Spleen (tissue), 7 donors: ENCODE results near the gene GLUD1.
"Not testable (repeated sequence)": the region's sequence is repeated elsewhere in the genome, so short reads cannot be mapped to it uniquely, and the experiment has no call there.

ENCODE experiments used
- POLR2A ChIP-seq, 3 donors: fragments of 450-650 bp; IDR thresholded peaks; one replicate each; pipeline ENCODE4 v1.5.1; 2017; ENCODE audit warnings: antibody characterized with exemption in 3 of 3, mild to moderate bottlenecking in 1 of 3
- TF ChIP-seq, protein P1 (sequence below), 11 experiments: fragments of 200-600 bp in 7 of 11; fragments of 450-650 bp in 4 of 11; sonication (generic) in 4 of 11; IDR thresholded peaks in 8 of 11; conservative IDR thresholded peaks in 3 of 11; 1 replicate in 7 of 11; 2 replicates in 4 of 11; pipeline versions ENCODE4 v1.4.0 to v1.8.0; 2016 to 2021; ENCODE audit warnings: antibody characterized with exemption in 11 of 11, inconsistent platforms in 4 of 11, mild to moderate bottlenecking in 1 of 11
- donor health status: DM: no; HTN: no; CAD: no; lungs with moderate emphysema.
- donor health status: DM: no; HTN: no; CAD: no.
- donor health status: DM: no; HTN: no; CAD: no.

DNA sequence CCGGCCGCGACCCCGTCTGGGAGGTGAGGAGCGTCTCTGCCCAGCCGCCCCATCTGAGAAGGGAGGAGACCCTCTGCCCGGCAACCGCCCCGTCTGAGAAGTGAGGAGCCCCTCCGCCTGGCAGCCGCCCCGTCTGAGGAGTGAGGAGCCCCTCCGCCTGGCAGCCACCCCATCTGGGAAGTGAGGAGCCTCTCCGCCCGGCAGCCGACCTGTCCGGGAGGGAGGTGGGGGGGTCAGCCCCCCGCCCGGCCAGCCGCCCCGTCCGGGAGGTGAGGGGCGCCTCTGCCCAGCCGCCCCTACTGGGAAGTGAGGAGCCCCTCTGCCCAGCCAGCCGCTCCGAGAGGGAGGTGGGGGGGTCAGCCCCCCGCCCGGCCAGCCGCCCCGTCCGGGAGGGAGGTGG is 14.0 kb downstream of the GLUD1 start:
- TF ChIP-seq, protein P1, sequence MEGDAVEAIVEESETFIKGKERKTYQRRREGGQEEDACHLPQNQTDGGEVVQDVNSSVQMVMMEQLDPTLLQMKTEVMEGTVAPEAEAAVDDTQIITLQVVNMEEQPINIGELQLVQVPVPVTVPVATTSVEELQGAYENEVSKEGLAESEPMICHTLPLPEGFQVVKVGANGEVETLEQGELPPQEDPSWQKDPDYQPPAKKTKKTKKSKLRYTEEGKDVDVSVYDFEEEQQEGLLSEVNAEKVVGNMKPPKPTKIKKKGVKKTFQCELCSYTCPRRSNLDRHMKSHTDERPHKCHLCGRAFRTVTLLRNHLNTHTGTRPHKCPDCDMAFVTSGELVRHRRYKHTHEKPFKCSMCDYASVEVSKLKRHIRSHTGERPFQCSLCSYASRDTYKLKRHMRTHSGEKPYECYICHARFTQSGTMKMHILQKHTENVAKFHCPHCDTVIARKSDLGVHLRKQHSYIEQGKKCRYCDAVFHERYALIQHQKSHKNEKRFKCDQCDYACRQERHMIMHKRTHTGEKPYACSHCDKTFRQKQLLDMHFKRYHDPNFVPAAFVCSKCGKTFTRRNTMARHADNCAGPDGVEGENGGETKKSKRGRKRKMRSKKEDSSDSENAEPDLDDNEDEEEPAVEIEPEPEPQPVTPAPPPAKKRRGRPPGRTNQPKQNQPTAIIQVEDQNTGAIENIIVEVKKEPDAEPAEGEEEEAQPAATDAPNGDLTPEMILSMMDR (IDR thresholded peaks at IDR 0.05 in 8 of 11, conservative IDR thresholded peaks at IDR 0.05 in 3 of 11), result not testable (repeated sequence)
- not testable (repeated sequence) for TF ChIP-seq POLR2A (IDR thresholded peaks at IDR 0.05)
